Measurements from ENCODE around the gene TMOD1. TPM values are rescaled to one million over a fixed set of nuclear protein-coding genes. Genes with fewer than 3 reads are reported as not detected.

The TMOD1 gene
- total RNA-seq, 4 donors from 2014 or later, result 30.0 to 47.0 (median 36.0) TPM

DNA sequence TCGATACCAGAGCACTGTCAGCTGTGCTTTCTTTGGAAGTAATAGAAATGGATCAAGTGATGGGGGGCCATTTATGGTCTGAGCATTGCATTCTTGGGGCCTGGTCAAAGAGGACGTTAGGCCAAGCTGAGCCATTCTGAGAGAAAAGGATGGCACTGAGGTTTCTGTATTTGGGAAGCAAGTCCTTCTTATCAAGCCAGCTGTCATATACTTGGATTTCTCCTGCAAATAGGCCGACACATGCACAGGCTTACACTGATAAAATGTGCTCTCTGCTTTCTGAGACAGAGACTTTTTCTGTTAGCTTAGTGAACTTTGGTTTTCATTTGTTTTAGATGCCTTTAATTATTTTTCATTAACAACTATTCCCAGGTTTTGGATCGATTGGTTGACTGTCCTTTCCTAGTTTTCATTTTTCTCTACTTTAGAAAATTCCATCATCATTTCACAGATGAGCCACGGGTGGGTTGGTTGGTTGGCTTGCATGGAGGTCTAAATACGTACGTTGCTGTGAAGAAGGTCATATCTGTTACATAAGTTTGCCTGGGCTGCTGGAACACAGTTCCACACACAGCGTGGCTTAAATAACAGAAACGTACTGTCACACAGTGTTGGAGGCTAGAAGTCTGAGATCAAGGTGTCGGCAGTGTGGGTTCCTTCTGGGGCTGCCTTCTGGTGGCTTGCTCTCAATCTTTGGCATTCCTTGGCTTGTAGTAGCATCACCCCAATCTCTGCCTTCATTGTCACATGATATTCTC lies 20.3 kb downstream of the TMOD1 start:
- no peak for DNase-seq (ENCODE audit: low spot score in 2 of 2)
- TF ChIP-seq EP300 (IDR thresholded peaks at IDR 0.05) (no peak), POLR2A (IDR thresholded peaks at IDR 0.05) (no peak), CTCF (IDR thresholded peaks at IDR 0.05) (no peak)
- Histone ChIP-seq H3K36me3 (peaks cover 0 to 4% (median 0%) of the 10 kb centered on the region in 3 donors), H3K27ac (no peak overlapping the region), H3K27me3 (no peaks in the 10 kb centered on the region), H3K4me1 (peaks cover 0 to 42% (median 5%) of the 10 kb centered on the region in 4 donors), H3K9me3 (no peaks in the 10 kb centered on the region), H3K4me3 (no peak overlapping the region)
- WGBS, 2 donors, result 89 to 90% methylated on average over 10 of the region's 10 CpGs

GRCh38 chr9:97524424-97524823 lies 23.0 kb downstream of the TMOD1 start:
- DNase-seq (ENCODE audit: low spot score in 2 of 2), result no peak
- TF ChIP-seq EP300 (IDR thresholded peaks at IDR 0.05), result no peak
- no peak for TF ChIP-seq CTCF (IDR thresholded peaks at IDR 0.05)
- no peak for TF ChIP-seq POLR2A (IDR thresholded peaks at IDR 0.05)
- Histone ChIP-seq H3K27me3 (no peaks in the 10 kb centered on the region), H3K4me1 (peaks cover 0 to 41% (median 0%) of the 10 kb centered on the region in 4 donors), H3K4me3 (no peak overlapping the region), H3K9me3 (no peaks in the 10 kb centered on the region), H3K27ac (no peak overlapping the region), H3K36me3 (peaks cover 0 to 4% (median 0%) of the 10 kb centered on the region in 3 donors)
- 53 to 55% methylated on average over 4 of the region's 4 CpGs for WGBS, 2 donors

- H3K36me3 ChIP-seq, result peaks cover 0 to 4% (median 0%) of the 10 kb centered on the region in 3 donors
- TF ChIP-seq EP300 (IDR thresholded peaks at IDR 0.05) (no peak), CTCF (IDR thresholded peaks at IDR 0.05) (no peak), POLR2A (IDR thresholded peaks at IDR 0.05) (no peak)
- H3K27ac ChIP-seq, result peak overlapping the region in 1 of 4 donors; percentile 33
- no peak overlapping the region for H3K4me3 ChIP-seq
- H3K4me1 ChIP-seq, result peaks cover 0 to 38% (median 0%) of the 10 kb centered on the region in 4 donors
- WGBS, 2 donors, result 68 to 83% methylated on average over 2 of the region's 2 CpGs
- no peak for DNase-seq (ENCODE audit: low spot score in 2 of 2)
- H3K9me3 ChIP-seq, result no peaks in the 10 kb centered on the region
- H3K27me3 ChIP-seq, result no peaks in the 10 kb centered on the region
These were observed 24.0 kb downstream of the TMOD1 start for GRCh38 chr9:97525451-97525850.

- 82 to 88% methylated on average over 7 of the region's 7 CpGs for WGBS, 2 donors
- TF ChIP-seq EP300 (IDR thresholded peaks at IDR 0.05) (no peak), POLR2A (IDR thresholded peaks at IDR 0.05) (no peak), CTCF (IDR thresholded peaks at IDR 0.05) (no peak)
- Histone ChIP-seq H3K27me3 (no peaks in the 10 kb centered on the region), H3K4me1 (peaks cover 0 to 45% (median 0%) of the 10 kb centered on the region in 4 donors), H3K4me3 (no peak overlapping the region), H3K36me3 (peaks cover 0 to 4% (median 0%) of the 10 kb centered on the region in 3 donors), H3K9me3 (no peaks in the 10 kb centered on the region), H3K27ac (peak overlapping the region in 1 of 4 donors; percentile 82)
- no peak for DNase-seq (ENCODE audit: low spot score in 2 of 2)
These were observed 25.6 kb downstream of the TMOD1 start for GRCh38 chr9:97526895-97527575.
